Suppressor macrophage (primary cell): ENCODE data around the gene BACH1.

ENCODE experiments used
- DNase-seq, 4 experiments: peaks; one replicate each; pipeline ENCODE4 v3.0.0-alpha.2; 2020 to 2022

BACH1 gene

GRCh38 chr21:29382030-29382654 is 83.4 kb downstream of the BACH1 start:
- DNase-seq: no peak

GRCh38 chr21:29384683-29385359 is 86.1 kb downstream of the BACH1 start:
- DNase-seq: no peak

- DNase-seq: no peak
These were observed 87.3 kb downstream of the BACH1 start for GRCh38 chr21:29385934-29386520.

- no peak for DNase-seq
These were observed 88.1 kb downstream of the BACH1 start for GRCh38 chr21:29386803-29387202.

GRCh38 chr21:29387598-29387997 is 88.9 kb downstream of the BACH1 start:
- DNase-seq: no peak

- DNase-seq: no peak
These were observed 90.4 kb downstream of the BACH1 start for GRCh38 chr21:29389136-29389535.

GRCh38 chr21:29390778-29391177 is 92.1 kb downstream of the BACH1 start:
- DNase-seq: no peak

- DNase-seq: no peak
These were observed 95.3 kb downstream of the BACH1 start for GRCh38 chr21:29394051-29394450.
